Measurements from ENCODE around the gene ATP8B1.
A peak's percentile ranks its signal among the peaks of the same experiment; 100 is the strongest.
"Not testable (repeated sequence)": the region's sequence is repeated elsewhere in the genome, so short reads cannot be mapped to it uniquely, and the experiment has no call there.

Gene ATP8B1

DNA sequence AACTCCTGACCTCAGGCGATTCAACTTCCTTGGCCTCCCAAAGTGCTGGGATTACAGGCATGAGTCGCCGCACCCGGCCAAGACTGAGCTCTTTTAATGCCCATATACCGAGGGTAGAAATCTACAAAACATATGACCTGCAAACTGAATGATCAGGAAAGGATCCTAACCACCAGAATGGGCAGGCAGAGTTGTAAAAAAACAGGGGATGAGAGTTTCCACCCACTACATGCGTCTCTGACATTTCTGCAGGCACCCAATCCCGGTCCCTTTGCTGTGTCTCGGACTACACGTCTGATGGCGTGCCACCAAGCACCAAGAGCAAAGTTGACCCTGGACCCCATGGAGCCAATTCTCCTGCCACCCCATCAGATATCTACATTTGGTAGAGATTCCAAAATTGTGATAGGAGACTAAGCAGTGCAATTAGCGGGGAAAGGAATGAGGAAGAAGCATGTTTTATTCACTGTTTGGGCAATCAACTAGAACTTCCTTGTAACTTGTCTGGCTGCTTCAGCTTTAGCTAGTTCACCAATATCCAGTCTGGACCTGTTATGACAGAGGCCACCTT, 74.1 kb downstream of the ATP8B1 start:
- DNase-seq (ENCODE audit: low read depth) = peak; percentile 45
- TF ChIP-seq, protein P1, sequence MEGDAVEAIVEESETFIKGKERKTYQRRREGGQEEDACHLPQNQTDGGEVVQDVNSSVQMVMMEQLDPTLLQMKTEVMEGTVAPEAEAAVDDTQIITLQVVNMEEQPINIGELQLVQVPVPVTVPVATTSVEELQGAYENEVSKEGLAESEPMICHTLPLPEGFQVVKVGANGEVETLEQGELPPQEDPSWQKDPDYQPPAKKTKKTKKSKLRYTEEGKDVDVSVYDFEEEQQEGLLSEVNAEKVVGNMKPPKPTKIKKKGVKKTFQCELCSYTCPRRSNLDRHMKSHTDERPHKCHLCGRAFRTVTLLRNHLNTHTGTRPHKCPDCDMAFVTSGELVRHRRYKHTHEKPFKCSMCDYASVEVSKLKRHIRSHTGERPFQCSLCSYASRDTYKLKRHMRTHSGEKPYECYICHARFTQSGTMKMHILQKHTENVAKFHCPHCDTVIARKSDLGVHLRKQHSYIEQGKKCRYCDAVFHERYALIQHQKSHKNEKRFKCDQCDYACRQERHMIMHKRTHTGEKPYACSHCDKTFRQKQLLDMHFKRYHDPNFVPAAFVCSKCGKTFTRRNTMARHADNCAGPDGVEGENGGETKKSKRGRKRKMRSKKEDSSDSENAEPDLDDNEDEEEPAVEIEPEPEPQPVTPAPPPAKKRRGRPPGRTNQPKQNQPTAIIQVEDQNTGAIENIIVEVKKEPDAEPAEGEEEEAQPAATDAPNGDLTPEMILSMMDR (conservative IDR thresholded peaks at IDR 0.05; ENCODE audit: low read length) = no peak
- H3K4me3 ChIP-seq (ENCODE audit: low read length) = no peak overlapping the region

DNA sequence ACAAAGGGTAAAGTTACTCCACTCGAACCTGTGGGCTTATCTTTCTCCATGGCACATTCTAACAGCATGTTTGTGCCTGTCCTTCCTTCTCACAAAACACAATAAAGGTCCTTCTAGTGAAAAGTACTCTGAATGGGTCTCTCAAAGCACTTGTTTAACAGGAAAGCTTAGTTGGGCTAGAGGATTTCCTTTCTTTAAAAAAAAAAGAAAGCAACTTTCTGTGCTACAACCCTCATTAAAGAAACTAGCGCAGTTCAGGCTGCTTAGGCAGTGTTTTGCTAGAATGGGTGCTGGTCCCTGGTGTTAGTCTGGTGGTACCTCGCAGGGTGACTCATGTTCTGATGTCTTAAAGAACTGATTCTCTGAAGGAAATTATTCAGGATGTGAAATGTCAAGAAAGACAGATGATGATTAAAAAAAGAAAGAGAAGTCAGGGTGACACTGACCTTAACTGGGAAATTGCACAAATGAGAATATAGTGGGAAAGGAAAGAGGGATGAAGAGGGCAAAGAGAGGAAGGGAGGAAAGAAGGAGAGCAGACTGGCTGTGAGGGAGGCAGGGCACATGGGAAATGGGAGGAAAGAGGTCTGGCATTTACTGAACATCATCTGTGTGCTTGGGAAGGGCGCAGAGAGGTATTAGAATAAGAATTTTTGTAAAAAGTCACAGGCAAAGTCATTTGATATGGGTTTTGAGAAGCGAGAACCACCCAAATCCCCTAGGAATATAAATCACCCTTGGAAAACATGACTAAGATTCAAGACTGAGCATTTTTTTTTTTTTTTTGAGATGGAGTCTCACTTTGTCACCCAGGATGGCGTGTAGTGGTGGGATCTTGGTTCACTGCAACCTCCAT, 74.9 kb downstream of the ATP8B1 start:
- no peak overlapping the region for H3K4me3 ChIP-seq (ENCODE audit: low read length)
- TF ChIP-seq, protein P1 (conservative IDR thresholded peaks at IDR 0.05; ENCODE audit: low read length) = no peak
- no peak for DNase-seq (ENCODE audit: low read depth)

DNA sequence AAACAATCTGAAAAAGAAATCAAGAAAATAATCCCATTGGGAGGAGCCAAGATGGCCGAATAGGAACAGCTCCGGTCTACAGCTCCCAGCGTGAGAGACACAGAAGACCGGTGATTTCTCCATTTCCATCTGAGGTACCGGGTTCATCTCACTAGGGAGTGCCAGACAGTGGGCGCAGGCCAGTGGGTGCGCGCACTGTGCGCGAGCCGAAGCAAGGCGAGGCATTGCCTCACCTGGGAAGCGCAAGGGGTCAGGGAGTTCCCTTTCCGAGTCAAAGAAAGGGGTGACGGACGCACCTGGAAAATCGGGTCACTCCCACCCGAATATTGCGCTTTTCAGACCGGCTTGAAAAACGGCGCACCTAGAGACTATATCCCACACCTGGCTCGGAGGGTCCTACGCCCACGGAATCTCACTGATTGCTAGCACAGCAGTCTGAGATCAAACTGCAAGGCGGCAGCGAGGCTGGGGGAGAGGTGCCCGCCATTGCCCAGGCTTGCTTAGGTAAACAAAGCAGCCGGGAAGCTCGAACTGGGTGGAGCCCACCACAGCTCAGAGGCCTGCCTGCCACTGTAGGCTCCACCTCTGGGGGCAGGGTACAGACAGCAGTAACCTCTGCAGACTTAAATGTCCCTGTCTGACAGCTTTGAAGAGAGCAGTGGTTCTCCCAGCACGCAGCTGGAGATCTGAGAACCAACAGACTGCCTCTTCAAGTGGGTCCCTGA, 83.7 kb downstream of the ATP8B1 start:
- H3K4me3 ChIP-seq (ENCODE audit: low read length); DNase-seq (ENCODE audit: low read depth): not testable (repeated sequence)

DNA sequence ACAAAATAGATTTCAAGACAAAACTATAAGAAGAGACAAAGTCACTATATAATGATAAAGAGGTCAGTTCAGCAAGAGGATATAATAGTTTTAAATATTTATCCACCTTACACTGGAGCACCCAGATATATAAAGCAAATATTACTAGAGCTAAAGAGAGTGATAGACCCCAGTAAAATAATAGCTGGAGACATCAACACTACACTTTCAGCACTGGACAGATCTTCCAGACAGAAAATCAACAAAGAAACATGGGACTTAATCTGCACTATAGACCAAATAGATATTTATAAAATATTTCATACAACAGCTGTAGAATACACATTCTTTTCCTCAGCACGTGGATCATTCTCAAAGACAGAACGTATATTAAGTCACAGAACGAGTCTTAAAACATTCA, 86.6 kb downstream of the ATP8B1 start:
- no peak overlapping the region for H3K4me3 ChIP-seq (ENCODE audit: low read length)
- TF ChIP-seq, protein P1 (conservative IDR thresholded peaks at IDR 0.05; ENCODE audit: low read length) = no peak
- no peak for DNase-seq (ENCODE audit: low read depth)

DNA sequence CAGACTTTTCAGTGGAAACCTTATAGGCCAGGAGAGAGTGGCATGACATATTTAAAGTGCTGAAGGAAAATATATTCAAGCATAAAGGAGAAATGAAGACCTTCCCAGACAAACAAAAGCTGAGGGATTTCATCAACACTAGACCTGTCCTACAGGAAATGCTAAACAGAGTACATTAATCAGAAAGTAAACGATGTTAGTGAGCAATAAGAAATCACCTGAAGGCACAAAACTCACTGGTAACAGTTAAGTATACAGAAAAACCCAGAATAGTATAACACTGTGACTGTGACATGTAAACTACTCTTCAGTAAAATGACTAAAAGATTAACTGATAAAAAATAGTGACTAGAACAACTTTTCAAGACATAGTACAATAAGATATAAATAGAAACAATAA, 87.4 kb downstream of the ATP8B1 start:
- no peak overlapping the region for H3K4me3 ChIP-seq (ENCODE audit: low read length)
- TF ChIP-seq, protein P1 (conservative IDR thresholded peaks at IDR 0.05; ENCODE audit: low read length) = no peak
- DNase-seq (ENCODE audit: low read depth) = no peak

DNA sequence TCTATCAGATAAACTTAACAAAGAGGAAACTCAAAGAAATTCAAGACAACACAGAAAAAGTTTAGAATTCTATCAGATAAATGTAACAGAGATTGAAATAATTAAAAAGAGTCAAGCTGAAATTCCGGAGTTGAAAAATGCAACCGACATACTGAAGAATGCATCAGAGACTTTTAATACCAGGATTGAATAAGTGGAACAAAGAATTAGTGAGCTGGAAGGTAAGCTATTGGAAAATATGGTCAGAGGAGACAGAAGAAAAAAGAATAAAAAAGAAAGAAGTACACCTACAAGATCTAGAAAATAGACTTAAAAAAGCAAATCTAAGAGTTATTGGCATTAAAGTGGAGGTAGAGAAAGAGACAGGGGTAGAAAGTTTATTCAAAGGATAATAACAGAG, 88.0 kb downstream of the ATP8B1 start:
- TF ChIP-seq, protein P1 (conservative IDR thresholded peaks at IDR 0.05; ENCODE audit: low read length) = no peak

DNA sequence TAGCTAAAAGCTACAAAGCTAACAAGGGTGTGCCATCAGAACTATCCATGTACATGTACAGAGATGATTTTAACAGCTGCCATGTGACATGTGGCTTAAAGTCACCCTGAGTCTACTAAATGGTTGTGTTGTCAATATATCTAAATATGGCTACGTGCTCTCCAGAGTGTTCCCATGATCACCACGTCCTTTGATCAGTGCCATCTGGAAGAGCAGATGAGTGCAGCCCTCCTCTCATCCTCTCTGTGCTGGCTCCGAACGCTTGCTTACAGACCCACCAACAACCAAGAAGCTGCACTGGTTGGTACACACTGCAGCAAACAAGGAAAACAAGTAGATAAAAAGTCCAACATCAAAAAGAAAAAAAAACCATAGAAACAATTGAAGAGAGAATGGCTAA, 92.9 kb downstream of the ATP8B1 start:
- DNase-seq (ENCODE audit: low read depth) = no peak
- no peak overlapping the region for H3K4me3 ChIP-seq (ENCODE audit: low read length)
- TF ChIP-seq, protein P1 (conservative IDR thresholded peaks at IDR 0.05; ENCODE audit: low read length) = no peak

More for the DNA sequence above, 88.0 kb downstream of the ATP8B1 start:
- no peak for DNase-seq (ENCODE audit: low read depth)
- H3K4me3 ChIP-seq (ENCODE audit: low read length) = no peak overlapping the region

Data from AG10803 (cell line).